B cell (primary cell): ENCODE measurements around the gene NXPE3. TPM values are rescaled to one million over a fixed set of nuclear protein-coding genes. Genes with fewer than 3 reads are reported as not detected.
A peak's percentile ranks its signal among the peaks of the same experiment; 100 is the strongest.

ENCODE experiments used
- ATAC-seq: fragments of 200-7000 bp; cut with Tn5 transposase; one replicate; pipeline ENCODE4 v1.10.0; 2021; ENCODE audit warnings: low read depth, mild to moderate bottlenecking, moderate number of reproducible peaks, moderate library complexity
- CTCF ChIA-PET: fragments of 350-600 bp; sonication (Branson Sonifier 250); formaldehyde crosslinking; loops from one replicate; lab custom pipeline; 2021; ENCODE audit warnings: antibody characterized with exemption, inconsistent platforms; lab: Charles Lee
- POLR2A ChIA-PET: fragments of 350-600 bp; sonication (Branson Sonifier 250); formaldehyde crosslinking; loops from one replicate; lab custom pipeline; 2021; ENCODE audit warnings: antibody characterized with exemption; lab: Charles Lee
- DNase-seq: peaks from one replicate; pipeline ENCODE4 v3.0.0; 2013
- H2AFZ ChIP-seq: 2 replicates; pipeline ENCODE4 v1.6.1; 2012; ENCODE audit warnings: mild to moderate bottlenecking, low read depth, low read length; ENCODE audit not compliant: insufficient read depth, poor library complexity, severe bottlenecking
- H3K27ac ChIP-seq, 2 donors: 1 replicate in 1 of 2; 2 replicates in 1 of 2; pipeline ENCODE4 v1.5.1; 2012 to 2013; ENCODE audit warnings: low read length in 2 of 2, mild to moderate bottlenecking in 2 of 2, moderate library complexity in 1 of 2
- H3K27me3 ChIP-seq, 4 experiments: fragments of 200-600 bp in 1 of 4; sonication (generic) in 1 of 4; replicated peaks in 1 of 4; 1 replicate in 2 of 4; 2 replicates in 2 of 4; pipeline versions ENCODE4 v1.6.1 to v1.7.0; 2013 to 2016; ENCODE audit warnings: low read length in 3 of 4, mild to moderate bottlenecking in 2 of 4, mixed read lengths in 1 of 4, moderate library complexity in 1 of 4; ENCODE audit not compliant: insufficient read depth in 4 of 4, control insufficient read depth in 3 of 4; ENCODE audit errors: control extremely low read depth in 1 of 4
- H3K36me3 ChIP-seq, 2 experiments: replicated peaks in 1 of 2; 1 replicate in 1 of 2; 2 replicates in 1 of 2; pipeline versions ENCODE4 v1.6.1 to v1.7.1; 2013; ENCODE audit warnings: low read length in 1 of 2; ENCODE audit not compliant: insufficient read depth in 2 of 2, control insufficient read depth in 1 of 2; ENCODE audit errors: control extremely low read depth in 1 of 2, extremely low read depth in 1 of 2
- H3K4me1 ChIP-seq, 2 donors: fragments of 200-600 bp in 1 of 2; sonication (generic) in 1 of 2; 1 replicate in 1 of 2; 2 replicates in 1 of 2; pipeline versions ENCODE4 v1.5.1 to v1.6.1; 2013 to 2017; ENCODE audit warnings: low read length in 2 of 2; ENCODE audit not compliant: control insufficient read depth in 2 of 2, insufficient read depth in 2 of 2
- H3K4me2 ChIP-seq: replicated peaks from 2 replicates; pipeline ENCODE3; 2012; ENCODE audit warnings: mild to moderate bottlenecking, low read depth, low read length; ENCODE audit not compliant: poor library complexity, severe bottlenecking
- H3K4me3 ChIP-seq, 5 experiments: fragments of 200-600 bp in 1 of 5; sonication (generic) in 1 of 5; 1 replicate in 3 of 5; 2 replicates in 2 of 5; pipeline versions ENCODE4 v1.5.1 to v1.7.0; 2011 to 2016; ENCODE audit warnings: low read length in 4 of 5, mild to moderate bottlenecking in 4 of 5, low read depth in 2 of 5, control low read depth in 1 of 5, moderate library complexity in 1 of 5; ENCODE audit not compliant: insufficient read depth in 1 of 5; ENCODE audit errors: control extremely low read depth in 1 of 5, extremely low read depth in 1 of 5
- H3K79me2 ChIP-seq: fragments of 200-600 bp; sonication (generic); one replicate; pipeline ENCODE4 v1.6.0; 2016; ENCODE audit warnings: low read length; ENCODE audit not compliant: control insufficient read depth, insufficient read depth
- H3K9ac ChIP-seq: fragments of 200-600 bp; sonication (generic); 2 replicates; pipeline ENCODE4 v1.6.1; 2017; ENCODE audit warnings: mild to moderate bottlenecking, low read length, moderate library complexity
- H3K9me3 ChIP-seq, 3 donors: one replicate each; pipeline versions ENCODE4 v1.6.1 to v1.7.1; 2013; ENCODE audit warnings: low read length in 2 of 3; ENCODE audit not compliant: control insufficient read depth in 2 of 3, insufficient read depth in 1 of 3; ENCODE audit errors: control extremely low read depth in 1 of 3
- H4K20me1 ChIP-seq: 2 replicates; pipeline ENCODE4 v1.6.0; 2012; ENCODE audit warnings: mild to moderate bottlenecking, low read length; ENCODE audit not compliant: insufficient read depth, control insufficient read depth, poor library complexity, severe bottlenecking
- H3K27ac Mint-ChIP-seq: one replicate; pipeline ENCODE4 v1.8.0; 2021; ENCODE audit warnings: mixed read lengths
- H3K27me3 Mint-ChIP-seq: one replicate; pipeline ENCODE4 v1.8.0; 2021; ENCODE audit warnings: mixed read lengths
- H3K4me1 Mint-ChIP-seq: one replicate; pipeline ENCODE4 v1.8.0; 2021; ENCODE audit warnings: mixed read lengths
- H3K4me3 Mint-ChIP-seq: one replicate; pipeline ENCODE4 v1.8.0; 2021; ENCODE audit warnings: mixed read lengths
- H3K9me3 Mint-ChIP-seq: one replicate; pipeline ENCODE4 v1.8.0; 2022; ENCODE audit warnings: mixed read lengths; ENCODE audit not compliant: insufficient read depth
- CTCF ChIP-seq: fragments of 200-600 bp; IDR thresholded peaks from one replicate; pipeline ENCODE4 v1.8.0; 2022; ENCODE audit warnings: antibody characterized with exemption, mild to moderate bottlenecking
- EZH2 ChIP-seq: IDR thresholded peaks from 2 replicates; pipeline ENCODE4 v1.6.1; 2012; ENCODE audit warnings: borderline replicate concordance, low read depth, mild to moderate bottlenecking, moderate library complexity, low read length; ENCODE audit not compliant: insufficient read depth, poor library complexity, severe bottlenecking
- WGBS: methylation state at CpG from one replicate; pipeline ENCODE4 v1.1.5; 2013; ENCODE audit warnings: missing lambda C conversion rate; ENCODE audit not compliant: insufficient coverage; 5-methylcytosine and 5-hydroxymethylcytosine counted together
- intact Hi-C: fragments of 100-400 bp; cut with micrococcal nuclease; formaldehyde crosslinking; loops from one replicate; pipeline ENCODE4 v1.10.0; 2022
- polyA plus RNA-seq: library from polyadenylated mRNA; depleted of rRNA; stranded (reverse); fragments of >200 nt; gene quantifications from 2 replicates; pipeline ENCODE4 v1.2.3, GENCODE V29; 2012
- total RNA-seq, 2 donors: library from RNA; stranded (reverse); fragments of 120-200 nt in 1 of 2; gene quantifications; 1 replicate in 1 of 2; 2 replicates in 1 of 2; pipeline versions ENCODE4 v1.2.3 to v1.2.4, GENCODE V29; 2013 to 2022

NXPE3 gene
- total and polyA plus RNA-seq, 2 donors (not counting 1 experiment from before 2014, with no cell fraction given): 15.4 to 19.7 TPM

GRCh38 chr3:101829874-101830273 is 50.9 kb downstream of the NXPE3 start:
- Histone ChIP-seq H3K9ac (peak overlapping the region; percentile 83), H3K27me3 (no peaks in the 10 kb centered on the region), H3K36me3 (no peaks in the 10 kb centered on the region), H3K4me3 (peak overlapping the region in 2 of 5 experiments; percentile 60 to 83), H3K4me2 (peak overlapping the region; percentile 90), H2AFZ (no peak overlapping the region), H3K4me1 (peaks cover 61 to 62% of the 10 kb centered on the region in 2 donors), H4K20me1 (no peaks in the 10 kb centered on the region), H3K9me3 (no peaks in the 10 kb centered on the region), H3K27ac (peak overlapping the region; percentile 93 to 97), H3K79me2 (peaks cover 56% of the 10 kb centered on the region)
- ChIA-PET CTCF (interaction anchor here (0.7 to 3.8 kb wide), 7 partner anchors 8 to 395 kb away, joined by 3 to 16 read pairs (median 4); partner anchors contain the start of gene NFKBIZ), POLR2A (interaction anchor here (1.0 to 5.5 kb wide), 3 partner anchors 17 to 68 kb away, joined by 3 to 41 read pairs (median 4); partner anchors contain the start of gene NFKBIZ)
- H3K4me3 Mint-ChIP-seq: peak overlapping the region; percentile 90
- peak; percentile 49 for DNase-seq
- intact Hi-C loops: loop anchor here (1.0 to 5.0 kb wide), 2 partner anchors 7 to 32 kb away; no protein-coding TSS in a partner anchor
- no peaks in the 10 kb centered on the region for H3K9me3 Mint-ChIP-seq
- no peak for ATAC-seq
- TF ChIP-seq EZH2: no peak
- peak overlapping the region; percentile 96 for H3K27ac Mint-ChIP-seq
- peaks cover 81% of the 10 kb centered on the region for H3K4me1 Mint-ChIP-seq
- WGBS: no CpG with 5 or more reads among the region's 2 CpGs
- H3K27me3 Mint-ChIP-seq: no peaks in the 10 kb centered on the region

- CTCF ChIA-PET: interaction anchor here (0.8 to 1.3 kb wide), 3 partner anchors 8 to 395 kb away, joined by 3 to 4 read pairs (median 3); no protein-coding TSS in a partner anchor
- H3K27me3 ChIP-seq: no peaks in the 10 kb centered on the region
- H3K4me3 ChIP-seq: no peak overlapping the region
- H3K4me3 Mint-ChIP-seq: peak overlapping the region; percentile 71
- no peak overlapping the region for H2AFZ ChIP-seq
- DNase-seq: peak; percentile 36
- H3K36me3 ChIP-seq: no peaks in the 10 kb centered on the region
- no peak overlapping the region for H3K27ac ChIP-seq
- H3K4me2 ChIP-seq: peak overlapping the region; percentile 37
- WGBS: 50% methylated on average over 2 of the region's 2 CpGs
- intact Hi-C loops: no loop called here
- peaks cover 92% of the 10 kb centered on the region for H3K79me2 ChIP-seq
- peaks cover 92% of the 10 kb centered on the region for H3K4me1 Mint-ChIP-seq
- ATAC-seq: no peak
- H3K27me3 Mint-ChIP-seq: no peaks in the 10 kb centered on the region
- H3K9me3 ChIP-seq: no peaks in the 10 kb centered on the region
- TF ChIP-seq CTCF (no peak), EZH2 (no peak)
- H3K4me1 ChIP-seq: peaks cover 72 to 74% of the 10 kb centered on the region in 2 donors
- H3K9ac ChIP-seq: no peak overlapping the region
- no peaks in the 10 kb centered on the region for H3K9me3 Mint-ChIP-seq
- POLR2A ChIA-PET: interaction anchor here (0.6 to 1.2 kb wide), 2 partner anchors 16 to 1993 kb away, joined by 3 to 4 read pairs; partner anchors contain the start of gene NFKBIZ
- peak overlapping the region; percentile 81 for H3K27ac Mint-ChIP-seq
- H4K20me1 ChIP-seq: no peaks in the 10 kb centered on the region
Measured at GRCh38 chr3:101833446-101833974, 54.5 kb downstream of the NXPE3 start.
